ENCODE data around the gene TAS2R39.

The TAS2R39 gene

DNA sequence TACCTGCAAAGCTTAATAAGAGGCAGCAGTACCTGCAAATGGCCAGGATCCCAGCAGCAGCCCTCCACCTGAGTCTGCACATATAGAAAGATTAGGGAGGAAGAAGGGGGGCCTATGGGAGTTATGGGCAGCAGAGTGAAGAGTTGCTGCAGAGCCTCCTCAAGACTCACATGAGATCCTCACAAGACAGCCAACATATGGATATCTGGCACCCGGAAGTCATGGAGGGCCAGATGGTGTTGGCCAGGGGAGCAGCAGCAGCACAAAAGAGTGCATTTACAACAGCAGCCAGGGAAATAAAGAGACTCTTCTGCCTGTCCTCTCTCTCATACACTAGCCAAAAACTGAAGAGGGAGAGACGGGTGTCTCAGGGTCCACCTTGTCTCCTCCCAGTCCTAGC lies 34.6 kb downstream of the TAS2R39 start:
- DNase-seq: no peak

DNA sequence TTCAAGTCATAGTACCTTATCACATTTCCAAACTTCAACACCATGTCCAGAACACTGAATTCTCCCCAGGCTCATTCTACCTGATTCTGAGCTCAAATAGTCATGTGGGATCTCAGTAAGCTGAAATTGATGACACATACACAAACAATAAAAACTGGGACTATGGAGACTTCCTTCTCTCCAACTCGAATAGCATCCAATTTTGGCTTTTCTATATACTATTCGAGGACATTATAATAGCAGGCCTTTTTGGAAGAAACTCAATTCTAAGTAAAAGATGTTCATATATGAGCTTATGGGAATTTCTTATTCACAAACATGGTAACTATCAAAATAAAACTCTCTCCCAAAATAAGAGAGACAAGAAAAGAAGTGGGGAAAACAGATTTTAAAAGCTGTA lies 38.1 kb downstream of the TAS2R39 start:
- DNase-seq: no peak

DNA sequence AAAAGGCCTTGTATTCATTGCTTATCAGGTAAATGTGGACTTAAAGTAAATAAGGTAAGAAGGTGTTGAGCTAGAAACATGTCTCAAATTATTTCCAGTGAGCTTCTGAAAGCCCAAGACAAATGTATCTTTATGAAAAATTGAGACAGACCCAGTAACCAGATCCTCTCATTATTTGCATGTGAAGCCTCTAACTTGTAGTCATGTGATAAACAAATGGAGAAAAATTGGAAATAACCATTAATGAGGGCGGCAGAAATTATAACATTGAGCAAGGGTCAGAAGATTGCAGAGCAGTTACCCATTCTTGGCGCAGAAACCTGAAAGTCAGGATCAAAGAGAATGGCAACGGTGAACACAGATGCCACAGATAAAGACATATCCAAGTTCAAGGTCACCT lies 38.5 kb downstream of the TAS2R39 start, which contains the start of gene TAS2R40:
TAS2R40 (plus strand) TSS at position 301 of the 400 bp plus-strand sequence; CDS start at position 343, 42 bp downstream.
- DNase-seq: no peak

DNA sequence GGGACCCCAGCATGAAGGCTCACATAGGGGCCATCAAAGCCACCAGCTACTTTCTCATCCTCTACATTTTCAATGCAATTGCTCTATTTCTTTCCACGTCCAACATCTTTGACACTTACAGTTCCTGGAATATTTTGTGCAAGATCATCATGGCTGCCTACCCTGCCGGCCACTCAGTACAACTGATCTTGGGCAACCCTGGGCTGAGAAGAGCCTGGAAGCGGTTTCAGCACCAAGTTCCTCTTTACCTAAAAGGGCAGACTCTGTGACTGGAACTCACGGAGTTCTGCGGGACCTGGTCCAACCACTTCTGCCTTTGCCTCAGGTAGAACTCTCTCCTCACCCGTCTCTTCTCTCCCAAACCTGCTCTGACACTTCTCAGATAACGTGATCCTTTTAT lies 39.6 kb downstream of the TAS2R39 start:
- no peak for DNase-seq

DNA sequence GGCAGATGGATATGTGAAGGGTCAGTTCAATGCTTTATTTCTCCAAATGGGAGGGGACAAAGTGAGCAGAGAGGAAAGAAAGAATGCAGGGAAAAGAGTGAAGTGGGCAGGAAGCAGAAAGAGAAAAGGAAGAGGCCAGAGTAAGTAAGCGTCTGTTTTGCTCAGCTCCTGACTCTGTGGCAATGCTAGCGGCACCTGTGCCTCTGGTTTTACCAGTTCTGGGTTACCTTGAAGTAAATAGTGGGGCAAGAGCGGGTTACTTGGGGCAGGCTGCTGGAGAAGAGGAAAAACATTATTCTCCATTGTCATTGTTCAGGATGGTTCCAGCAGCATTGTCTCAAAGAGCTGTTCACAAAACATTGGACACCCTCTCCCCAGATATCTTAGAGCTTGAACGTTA lies 40.6 kb downstream of the TAS2R39 start:
- DNase-seq: no peak

DNA sequence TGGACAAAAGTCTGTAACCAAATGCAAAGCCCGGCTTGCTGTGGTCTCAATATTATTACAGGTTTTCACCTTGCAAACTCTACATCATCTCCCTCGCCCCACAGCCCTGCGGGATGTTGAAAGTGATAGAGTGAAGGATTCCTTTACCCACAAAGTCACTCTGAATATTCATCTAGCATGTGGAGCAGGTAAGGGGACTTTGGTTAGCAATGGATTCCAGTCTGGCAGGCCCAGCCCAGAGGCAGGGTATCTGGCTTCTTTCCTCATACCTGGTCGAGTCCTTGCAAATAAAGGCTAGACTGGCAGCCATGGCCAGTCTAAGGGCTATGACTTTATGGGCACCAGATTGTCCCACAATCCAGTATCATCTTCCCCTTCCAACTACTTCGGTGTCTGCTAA lies 41.8 kb downstream of the TAS2R39 start:
- DNase-seq: no peak

DNA sequence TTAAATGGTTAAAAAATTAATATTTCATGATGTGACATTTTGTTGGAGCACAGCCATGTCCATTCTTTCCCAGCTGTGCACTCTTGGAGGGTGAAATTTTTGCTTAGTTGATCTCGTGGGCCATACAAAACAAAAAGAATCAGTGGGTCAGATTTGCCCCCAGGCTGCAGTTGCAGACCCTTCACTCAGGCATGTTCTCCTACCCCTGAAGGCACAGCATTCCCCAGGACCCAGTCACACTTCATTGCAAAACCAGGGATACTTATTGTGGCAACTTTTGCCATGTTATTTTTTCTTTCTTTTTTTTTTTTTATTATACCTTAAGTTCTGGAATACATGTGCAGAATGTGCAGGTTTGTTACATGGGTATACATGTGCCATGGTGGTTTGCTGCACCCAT lies 44.6 kb downstream of the TAS2R39 start:
- DNase-seq: no peak

DNA sequence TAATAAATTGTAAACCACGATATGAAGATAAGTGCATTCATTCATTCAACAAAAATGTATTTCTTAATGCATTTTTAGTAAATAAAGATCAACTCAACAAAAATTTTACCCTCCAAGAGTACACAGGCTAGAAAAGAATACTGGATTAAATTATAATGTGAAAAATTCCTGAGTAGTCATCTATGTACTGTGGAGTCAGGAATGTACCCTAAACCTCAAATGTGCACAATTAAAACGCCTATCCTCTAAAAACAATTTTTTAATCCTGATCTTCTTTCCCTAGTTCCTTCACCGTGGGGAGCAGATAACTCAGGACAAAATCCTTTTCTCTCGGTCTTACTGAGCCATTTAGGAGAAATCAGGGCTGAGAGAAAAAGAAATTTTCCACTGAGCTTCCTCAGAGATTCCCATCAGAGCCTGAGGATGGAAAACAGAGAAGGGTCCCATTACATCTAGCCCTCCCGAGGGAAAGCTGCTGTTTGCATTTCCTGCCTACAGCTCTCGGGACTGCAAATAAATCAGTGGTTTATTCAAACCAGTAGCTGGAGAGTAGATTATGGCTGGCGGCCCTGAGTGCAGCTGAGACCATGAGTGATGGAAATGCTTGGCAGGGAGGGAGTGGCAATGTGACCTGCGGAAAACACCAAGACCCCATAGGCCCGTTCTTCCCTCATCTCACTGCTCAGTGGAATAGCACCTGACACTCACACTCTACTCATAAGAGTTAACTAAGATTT lies 46.0 kb downstream of the TAS2R39 start:
- DNase-seq: no peak

DNA sequence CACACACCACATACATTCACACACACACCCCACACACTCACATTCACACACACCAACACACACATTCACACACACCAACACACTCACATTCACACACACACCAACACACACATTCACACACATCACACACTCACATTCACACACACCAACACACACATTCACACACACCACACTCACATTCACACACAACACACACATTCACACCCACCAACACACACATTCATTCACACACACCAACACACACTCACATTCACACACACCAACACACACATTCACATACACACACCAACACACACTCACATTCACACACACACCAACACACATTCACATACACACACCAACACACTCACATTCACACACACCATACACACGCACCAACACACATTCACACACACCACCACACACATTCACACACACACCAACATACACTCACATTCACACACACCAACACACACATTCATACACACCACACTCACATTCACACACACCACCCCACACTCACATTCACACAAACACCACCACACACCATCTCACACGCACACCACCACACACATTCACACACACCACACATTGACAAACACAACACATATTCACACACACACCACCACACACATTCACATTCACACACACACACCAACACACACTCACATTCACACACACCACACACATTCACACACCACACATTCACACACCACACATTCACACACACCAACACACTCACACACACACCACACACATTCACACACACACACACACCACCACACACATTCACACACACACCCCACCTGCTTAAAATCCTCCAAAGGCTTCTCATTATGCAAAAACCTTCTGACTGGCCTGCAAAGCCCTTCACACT lies 47.6 kb downstream of the TAS2R39 start:
- no peak for DNase-seq
